NB4 (cell line): ENCODE data around the gene KDM5D.

Experiments used
- CTCF ChIP-seq: IDR thresholded peaks from one replicate; pipeline ENCODE4 v1.5.1; 2012; ENCODE audit warnings: low read depth, low read length
- MAX ChIP-seq: IDR thresholded peaks from 2 replicates; pipeline ENCODE4 v1.6.1; 2011; ENCODE audit warnings: low read depth, low read length
- MYC ChIP-seq: IDR thresholded peaks from 2 replicates; pipeline ENCODE4 v1.6.1; 2011; ENCODE audit warnings: low read depth, low read length
- POLR2A ChIP-seq: IDR thresholded peaks from 2 replicates; pipeline ENCODE4 v1.6.1; 2011; ENCODE audit warnings: mild to moderate bottlenecking; ENCODE audit not compliant: insufficient read length; ENCODE audit errors: extremely low read depth

GRCh38 chrY:19713430-19713829 lies 31.1 kb downstream of the KDM5D start:
- TF ChIP-seq MAX, result no peak
- TF ChIP-seq CTCF, result no peak
- TF ChIP-seq POLR2A, result no peak
- TF ChIP-seq MYC, result no peak
